NCI-H774 (cell line): Measurements from ENCODE around the gene ADRA2B.

ENCODE experiments used
- DNase-seq: peaks from one replicate; lab custom pipeline; 2025; lab: John Stamatoyannopoulos, UW

ADRA2B gene

DNA sequence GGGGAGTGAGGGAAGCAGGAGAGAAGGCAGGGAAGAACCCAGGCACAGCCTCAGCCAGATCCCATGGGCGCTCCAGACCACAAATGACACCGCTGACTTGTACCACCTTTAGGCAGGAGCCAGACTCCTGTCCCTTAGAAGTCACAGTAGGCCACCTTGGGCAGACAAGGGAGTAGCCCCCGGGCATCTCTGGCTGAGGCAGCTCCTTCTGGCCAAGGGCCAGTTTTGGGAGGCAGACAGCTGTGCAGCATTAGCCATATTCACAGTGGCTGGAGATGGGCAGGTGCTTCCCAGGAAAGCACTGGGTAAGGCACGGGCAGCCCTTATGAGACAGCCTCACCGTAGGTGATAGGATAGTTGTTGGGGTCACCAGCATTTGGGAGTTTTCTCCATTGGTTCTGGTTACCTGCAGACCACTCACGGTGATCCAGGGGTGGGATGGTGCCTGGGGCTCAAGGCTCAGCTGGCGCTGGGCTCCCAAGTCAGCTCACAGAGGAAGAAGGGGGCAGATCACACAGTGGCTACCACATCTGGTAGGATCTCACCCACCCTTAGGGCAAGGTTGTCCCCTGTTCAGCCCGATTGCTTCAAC, 19.9 kb upstream of the ADRA2B start:
- DNase-seq, result no peak

DNA sequence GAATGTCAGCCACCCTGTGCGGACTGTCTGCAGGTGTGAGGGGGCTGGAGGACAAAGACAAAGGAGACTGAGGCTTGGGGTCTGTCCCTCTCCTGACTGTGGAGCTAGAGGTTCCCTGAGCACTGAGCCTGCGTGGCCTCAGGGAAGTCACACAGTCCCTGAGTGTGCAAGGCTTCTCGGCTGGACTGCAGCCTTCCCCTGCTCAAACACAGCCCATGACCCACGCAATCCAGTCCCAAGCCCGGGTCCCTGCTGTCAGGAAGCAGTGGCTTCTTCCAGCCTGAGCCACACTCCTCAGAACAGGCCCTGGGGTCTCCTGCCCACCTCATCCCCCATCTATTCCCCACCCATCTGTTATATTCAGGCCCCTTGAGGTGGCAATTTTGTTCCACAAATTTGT, 19.2 kb upstream of the ADRA2B start:
- no peak for DNase-seq

DNA sequence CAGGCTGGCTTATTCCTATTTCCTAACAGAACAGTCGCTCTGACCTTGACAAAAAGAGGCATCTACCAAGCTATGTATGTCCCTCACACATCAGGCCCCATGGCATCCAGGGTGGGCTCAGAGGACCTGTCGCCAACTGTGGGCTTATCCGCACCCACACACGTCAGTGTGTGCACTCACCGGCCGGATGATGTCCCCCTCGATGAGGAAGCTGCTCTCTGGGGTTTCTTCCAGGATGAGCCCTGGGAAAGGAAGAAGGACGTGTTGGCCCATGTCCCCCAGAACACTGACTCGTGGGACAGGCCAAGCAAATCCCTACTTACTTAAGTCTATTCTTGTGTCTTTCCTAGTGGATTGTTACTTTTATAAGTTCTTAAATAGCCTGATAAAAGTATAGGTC, 18.8 kb upstream of the ADRA2B start:
- no peak for DNase-seq

DNA sequence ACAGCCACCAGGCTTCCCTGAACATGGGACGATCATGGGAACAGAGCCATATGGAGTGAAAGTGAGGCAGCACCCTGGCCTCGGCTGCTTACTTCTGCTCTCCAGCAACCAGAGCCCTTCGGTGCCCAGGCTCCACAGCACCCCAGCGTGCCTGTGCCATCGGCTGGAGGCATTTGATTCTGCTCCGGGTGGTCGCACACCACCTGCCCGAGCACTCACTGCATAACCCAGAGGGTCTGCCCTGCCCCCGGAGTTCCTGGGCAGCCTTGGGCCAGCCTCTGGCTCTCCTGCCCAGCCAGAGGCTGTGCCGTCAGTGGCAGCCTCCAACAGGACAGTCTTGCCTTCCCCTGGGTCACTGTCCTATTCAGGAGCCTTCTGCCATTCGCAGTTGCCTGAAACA, 18.1 kb upstream of the ADRA2B start:
- no peak for DNase-seq

DNA sequence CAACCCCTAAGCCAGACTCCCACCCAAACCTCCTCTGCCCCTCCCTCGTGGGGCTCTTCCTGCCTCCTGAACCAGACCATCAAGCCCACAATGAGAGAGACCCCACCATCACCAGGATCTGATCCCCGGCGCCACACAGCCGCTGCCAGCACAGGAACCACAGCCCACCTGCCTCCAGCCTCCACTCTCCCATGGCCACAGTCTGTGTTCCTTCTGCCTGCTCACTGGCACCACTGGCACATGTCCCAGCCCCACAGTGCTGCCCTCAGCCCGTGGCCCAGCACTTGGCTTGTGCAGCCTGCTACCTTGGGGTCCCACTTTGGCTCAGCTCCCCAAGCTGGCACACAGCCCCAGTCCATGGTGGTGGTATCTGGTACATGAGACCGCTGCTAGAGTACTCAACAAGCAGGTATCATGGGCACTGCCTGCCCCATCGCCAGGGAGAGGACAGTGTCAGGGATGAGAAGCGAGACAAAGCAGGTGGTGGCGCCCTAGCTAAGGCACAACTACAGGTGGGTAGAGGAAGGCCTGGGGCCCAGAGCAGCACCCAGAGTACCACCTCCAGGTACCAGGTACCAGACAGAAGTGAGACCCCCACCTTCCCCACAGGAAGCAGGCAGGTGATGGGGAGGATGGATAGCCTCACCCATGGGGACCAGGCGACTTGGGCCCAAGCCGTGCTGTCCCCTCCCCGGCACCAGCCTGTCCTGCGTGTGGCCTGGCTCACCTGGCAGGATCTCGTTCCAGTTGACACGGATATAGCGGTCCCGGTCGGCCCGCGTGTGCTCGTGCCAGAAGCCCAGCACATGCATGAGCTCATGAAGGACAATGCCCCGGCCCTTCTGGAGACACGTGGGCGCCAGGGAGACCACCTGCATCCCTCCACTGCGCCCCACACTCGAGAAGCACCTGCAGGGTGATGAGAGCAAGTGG, 15.7 kb upstream of the ADRA2B start:
- no peak for DNase-seq

DNA sequence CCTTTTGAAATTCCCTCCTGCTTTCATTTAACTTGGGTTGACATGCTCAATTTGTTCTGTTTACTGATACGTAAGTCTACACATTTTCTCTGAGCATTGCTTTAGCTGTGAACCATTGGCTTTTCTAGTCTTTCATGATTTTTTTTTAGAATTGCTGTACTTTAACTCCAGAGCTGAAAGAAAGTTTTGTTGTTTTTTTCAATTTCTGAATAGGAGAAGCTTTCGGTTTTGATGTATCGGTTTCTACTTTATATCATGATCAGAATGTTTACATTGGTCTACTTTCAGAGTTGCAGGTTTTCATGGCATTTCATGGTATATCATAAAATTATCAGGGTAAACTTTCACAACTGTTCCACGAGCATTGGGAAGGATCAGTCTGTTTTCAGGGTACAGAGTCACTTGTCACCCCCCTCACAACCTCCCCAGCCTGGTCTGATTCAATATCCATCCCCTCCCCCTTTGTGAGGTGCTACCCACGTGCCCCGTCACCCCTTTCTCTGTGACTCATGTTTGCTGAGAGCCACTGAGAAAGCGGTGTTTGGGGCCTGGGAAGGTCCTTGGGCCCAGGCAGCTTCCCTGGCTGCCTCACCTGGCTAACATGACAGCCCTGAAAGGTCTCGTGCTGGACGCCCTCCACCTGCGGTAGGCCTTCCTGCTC, 14.9 kb upstream of the ADRA2B start:
- DNase-seq, result no peak

DNA sequence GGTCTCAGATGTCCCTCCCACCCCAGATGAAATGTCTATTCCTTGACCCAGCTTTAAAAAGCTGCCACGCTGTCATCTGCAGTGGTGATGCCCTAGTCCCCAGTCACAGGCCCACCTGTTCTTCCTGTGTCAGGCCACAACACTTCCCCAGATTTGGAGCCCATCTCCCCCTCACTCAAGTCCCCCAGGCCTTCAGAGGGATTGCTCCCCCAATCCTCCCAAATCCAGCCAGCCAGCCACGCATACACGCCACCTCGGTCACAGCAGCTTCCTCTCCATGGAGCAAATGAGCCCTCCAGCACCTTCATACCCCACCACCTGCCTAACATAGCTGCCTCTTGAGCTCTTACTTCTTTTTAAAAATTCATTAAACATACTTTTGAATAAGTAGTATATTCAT, 14.1 kb upstream of the ADRA2B start:
- DNase-seq, result no peak

DNA sequence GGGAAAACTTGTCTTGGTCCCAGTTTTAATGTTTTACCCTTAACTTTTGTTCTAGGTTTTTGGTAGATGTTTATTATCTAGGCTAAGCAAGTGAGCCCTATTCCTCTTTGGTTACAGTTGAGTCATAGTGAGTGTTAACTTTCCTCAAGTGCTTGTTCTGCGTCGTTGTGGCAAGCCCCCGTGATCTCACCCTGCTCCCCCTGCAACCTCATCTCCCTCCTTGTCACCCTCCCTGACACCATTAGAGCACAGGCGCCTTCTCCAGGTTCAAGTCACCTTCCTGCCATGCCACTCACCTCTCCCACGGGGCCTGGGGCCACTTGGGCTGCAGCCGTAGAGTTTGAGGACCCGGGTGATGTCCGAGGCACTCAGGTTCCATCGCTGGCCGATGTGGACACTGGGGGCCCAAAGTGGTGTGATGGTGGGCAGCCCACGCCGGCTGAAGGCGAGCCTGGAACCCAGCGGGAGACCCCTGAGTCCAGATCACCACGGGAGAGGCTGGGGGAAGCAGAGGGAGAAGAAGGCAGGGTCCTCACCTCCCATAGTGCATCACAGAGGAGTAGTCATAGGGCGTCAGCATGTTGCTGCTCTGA, 13.3 kb upstream of the ADRA2B start:
- no peak for DNase-seq

DNA sequence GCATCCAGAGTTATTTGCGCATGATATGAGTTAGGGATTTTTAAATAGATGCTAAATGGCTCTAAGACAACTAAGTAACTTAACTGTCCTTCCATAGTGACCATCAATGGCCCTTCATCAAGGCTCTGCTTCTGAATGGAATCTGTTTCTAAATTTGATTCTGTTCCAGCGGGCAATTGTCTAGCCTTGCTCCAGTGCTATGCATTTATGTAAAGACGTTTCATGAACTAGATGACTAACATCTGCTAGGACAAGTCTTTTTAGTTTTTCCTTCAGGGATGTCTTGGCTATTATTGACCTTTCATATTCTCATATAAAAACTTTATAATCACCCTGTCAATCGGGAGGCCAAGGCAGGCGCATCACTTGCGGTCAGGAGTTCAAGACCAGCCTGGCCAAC, 12.1 kb upstream of the ADRA2B start:
- DNase-seq, result no peak

DNA sequence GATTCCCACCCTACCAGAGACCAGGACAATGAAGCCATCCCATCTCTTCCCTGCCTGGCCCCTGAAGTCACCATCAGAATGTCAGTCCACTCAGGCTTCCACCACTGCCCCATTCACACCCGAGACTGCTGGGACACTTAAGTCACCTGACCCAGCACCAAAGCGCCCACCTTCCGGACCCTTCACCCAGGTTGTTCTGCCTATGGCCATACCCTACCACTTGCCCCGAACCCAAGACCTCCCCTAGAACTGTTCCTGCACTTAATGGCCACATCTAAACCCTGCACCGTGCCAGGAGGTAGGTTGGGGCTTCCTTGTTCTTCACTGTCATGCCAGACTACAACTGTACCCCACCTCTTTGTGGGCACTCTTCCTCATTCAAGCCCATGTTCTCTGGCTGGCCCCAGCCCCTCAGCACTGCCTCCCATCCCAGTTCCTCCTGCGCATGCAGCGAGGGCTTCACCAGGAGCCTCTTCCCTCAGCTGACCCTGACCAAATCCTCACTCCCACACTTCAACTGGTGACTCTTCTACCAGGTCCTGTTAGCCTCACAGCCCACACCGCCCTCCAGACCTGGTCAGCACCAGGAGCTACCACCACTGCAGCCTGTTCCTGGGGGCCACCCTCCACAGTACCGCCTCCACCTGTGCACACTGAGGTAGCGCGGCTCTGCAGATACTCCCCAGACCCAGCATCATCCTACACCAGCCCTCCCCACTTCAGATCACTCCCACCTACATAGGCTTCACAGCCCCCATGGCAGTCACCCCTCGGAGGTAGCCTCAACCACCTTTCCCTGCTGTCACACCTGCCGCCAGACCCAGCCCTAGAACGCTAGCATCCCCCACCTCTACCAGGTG, 8.3 kb upstream of the ADRA2B start:
- no peak for DNase-seq

DNA sequence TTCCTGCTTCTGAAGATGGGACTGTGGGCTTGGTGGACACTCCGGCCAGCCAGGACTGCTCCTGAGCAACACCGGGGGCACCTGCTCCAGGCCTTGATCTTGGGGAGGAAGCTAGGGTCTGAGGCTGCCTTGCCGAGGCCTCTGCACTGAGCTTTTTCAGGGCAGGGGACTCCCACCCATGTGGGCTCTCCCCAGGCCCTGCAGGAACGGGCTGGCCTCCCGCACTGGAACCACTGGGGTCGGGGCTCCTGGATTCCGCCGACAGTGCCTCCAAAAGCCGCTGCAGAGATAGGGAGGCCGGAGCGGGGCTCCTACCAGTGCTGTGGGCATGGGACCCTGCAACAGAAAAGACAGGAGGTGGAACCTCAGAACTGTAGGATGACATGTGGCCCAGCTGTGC, 7.6 kb upstream of the ADRA2B start:
- DNase-seq, result no peak

DNA sequence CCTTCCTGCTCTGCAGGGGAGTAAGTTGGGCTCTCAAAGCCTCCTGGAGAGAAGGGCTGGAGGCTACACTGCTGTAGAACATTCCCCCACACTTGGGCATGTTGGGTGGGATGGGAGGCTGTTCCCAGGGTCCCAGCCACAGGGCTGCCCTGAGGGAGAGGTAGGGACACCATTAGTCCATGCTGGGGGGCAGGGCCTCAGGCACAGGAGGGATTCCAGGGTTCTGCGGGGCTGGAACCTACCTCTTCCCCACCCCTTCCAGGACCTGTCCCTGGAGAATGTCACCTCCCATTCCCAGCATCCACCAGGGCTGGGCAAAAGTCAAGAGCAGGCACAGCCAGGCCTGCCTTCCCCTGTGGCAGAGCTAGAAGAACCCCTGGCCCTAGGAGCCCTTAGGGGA, 6.9 kb upstream of the ADRA2B start:
- DNase-seq, result no peak

DNA sequence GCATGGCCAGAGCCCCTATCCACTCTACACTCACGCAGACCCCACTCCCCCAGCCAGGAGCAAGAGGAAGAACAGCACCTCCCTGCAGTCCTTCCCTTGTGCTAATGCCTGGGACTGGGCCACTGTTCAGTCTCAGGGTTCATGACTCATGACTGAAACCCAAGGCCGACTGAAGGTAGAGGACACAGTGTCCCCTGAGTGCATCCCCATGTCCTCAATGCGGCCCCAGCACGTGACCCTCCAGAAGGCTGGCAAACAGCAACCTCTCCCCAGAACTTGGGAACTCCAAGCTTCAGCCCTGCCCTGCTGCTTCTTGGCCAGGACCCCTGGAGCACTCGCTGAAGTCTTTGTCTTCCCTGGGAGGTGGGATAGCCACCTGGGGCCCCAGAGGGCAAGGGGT, 6.0 kb upstream of the ADRA2B start:
- no peak for DNase-seq

DNA sequence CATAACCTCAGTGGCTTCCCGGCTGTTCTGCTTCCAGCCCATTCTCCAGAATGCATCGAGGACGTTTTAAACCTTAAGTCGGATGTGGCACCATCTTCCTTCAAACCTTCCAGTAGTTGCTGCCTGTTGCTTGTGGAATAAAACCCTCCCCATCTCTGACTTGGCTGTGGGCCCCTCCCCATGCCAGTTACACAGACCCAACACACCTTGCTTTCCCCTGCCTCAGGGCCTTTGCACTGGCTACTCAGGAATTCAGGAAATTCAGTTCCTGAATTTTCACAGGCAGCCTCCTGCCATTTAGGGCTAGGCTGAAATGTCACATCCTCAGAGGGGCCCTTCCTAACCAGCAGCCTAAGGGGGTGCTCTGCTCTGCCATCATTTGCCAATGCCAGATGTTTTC, 5.0 kb upstream of the ADRA2B start:
- DNase-seq, result no peak

DNA sequence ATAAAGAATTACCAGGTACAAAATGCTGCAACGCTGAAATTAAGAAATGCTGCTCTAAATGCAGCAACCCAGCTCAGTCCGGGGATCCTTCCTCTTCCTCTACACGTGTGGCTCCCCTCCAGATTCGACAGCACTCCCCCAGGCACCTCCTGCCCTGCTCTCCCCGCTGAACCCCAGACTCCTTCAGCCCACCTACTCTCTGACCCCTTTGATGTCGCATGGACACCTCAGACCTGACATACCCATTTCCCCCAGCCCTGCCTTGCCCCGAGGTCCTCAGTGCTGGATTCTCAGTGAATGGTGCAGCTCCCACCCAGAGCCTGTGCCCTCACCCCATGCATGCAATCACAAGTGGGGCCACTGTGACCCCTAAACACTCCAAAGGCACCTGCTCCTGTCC, 4.6 kb upstream of the ADRA2B start:
- no peak for DNase-seq

DNA sequence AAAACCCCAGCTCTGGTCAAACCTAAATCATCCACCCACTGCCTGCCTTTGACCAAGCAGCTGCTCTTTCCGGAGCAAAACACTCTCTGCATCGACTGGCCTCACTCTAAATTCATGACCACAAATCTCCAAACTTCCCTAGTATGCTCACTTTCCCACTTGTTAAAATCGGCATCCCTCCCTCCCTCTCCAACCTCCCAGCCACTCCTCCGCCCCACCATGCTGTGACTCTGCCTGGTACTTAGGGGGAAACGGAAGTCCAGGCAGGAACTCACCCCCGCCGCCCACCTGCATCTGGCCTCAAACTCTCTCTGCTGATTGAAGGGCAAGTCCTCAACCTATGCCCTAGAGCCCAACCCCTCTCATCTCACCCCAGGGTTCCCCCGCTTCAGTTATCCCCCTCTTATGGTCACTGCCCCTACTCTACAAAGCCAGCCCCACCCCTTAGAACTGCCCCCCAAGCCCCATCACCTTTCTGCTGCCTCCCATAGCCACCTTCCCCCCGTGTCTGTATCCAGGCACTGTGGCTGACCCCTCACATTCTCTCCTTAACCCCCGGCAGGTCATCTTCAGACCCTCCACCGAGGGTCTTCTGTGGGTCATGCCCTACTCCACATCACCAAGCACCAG, 3.8 kb upstream of the ADRA2B start:
- DNase-seq, result no peak

DNA sequence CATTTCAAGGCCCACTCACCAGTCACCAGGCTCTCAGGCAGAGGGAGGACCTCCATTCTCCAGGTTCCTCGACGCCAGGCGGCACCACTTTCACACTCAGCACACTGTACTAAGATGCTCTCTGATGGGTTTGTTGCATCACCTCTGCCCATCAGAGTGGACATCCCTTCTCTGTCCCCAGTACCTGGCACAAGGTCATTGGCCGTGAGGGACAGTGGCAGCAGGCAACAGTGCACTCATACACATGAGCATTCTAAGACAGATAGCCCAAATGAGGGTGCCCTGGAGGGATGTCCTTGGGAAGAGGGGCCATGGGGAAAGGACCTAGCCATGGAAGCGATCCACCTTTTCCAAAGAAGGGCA, 3.0 kb upstream of the ADRA2B start:
- no peak for DNase-seq

DNA sequence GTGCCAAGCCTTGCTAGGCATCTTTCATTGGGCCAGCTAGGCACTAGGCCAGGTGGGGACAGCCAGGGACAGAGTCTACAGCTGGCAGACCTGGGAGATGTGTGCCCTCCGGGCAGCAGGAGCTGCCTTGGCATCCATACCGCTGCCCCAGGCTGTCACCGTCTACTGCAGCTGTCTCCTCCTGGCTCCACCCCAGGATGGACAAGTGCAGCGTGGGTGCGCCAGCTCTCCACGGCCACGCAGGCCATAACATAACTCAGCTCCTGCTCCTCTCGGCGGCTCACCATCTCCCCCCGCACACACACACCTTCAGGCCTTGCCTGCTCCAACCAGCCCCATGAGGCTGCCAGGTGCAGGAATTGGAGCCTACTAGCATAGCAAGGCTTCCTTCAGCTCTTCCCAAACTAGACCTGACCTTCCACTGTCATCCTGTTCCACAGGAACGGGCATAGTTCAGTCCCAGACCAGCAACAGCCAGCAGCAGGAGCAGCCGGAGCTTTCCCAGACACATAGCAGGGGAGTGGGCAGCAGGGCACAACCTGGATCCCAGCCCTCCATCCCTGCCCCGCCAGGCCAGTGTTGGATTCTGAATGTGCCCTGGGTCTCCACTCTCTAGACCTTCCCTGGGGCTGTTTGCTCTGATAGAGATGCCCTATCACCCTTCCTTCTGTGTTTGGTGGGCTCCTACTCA, 2.5 kb upstream of the ADRA2B start:
- DNase-seq, result no peak

DNA sequence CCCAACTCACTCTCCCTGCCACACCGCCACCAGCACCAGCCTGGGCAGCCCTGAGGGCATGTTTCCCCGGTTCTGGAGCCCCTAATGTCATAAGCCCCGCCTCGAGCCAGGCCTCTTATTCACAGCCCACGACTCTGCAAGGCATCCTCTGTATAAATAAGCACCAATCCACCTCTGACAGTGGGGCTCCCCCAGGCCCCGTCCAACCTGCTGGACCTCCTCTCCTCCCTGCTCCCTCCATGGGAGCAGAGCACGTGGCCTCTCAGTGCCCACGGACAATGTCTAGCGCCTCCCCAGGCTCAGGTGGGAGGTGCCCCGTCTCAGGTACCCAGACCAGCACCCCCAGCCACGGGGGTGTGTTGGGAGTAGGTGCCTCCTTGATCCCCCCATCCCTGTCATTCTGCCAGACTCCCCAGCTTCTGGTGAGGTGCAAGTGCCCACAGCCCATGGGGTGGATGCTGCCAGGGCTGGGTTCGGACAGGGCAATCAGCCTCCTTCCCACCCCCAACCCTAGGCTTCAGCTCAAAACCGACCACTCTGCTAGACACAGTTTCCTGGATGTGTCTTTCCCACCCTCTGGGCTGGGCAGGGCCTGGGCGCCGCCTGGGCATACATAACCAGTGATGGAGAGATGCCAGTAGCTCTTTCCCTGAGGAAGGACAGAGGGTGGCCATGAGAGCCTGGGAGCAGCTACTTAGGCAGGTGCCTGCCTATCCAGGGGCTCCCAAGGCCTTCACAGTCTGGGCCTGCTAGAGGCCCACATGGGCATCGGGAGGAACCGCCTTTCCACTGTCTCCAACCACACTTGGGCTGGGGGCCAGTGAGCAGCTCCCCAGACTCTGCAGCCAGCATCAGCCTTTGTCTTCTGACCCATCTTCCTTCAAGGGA, 1.6 kb upstream of the ADRA2B start:
- DNase-seq, result no peak
